Measurements from ENCODE around the gene TMPRSS13. TPM values are rescaled to one million over a fixed set of nuclear protein-coding genes. Genes with fewer than 3 reads are reported as not detected.

TMPRSS13 gene
- total RNA-seq, 4 donors from 2014 or later = 0.27 to 0.79 TPM; not detected in 2

GRCh38 chr11:117862019-117862725 is 67.0 kb downstream of the TMPRSS13 start:
- no peak for TF ChIP-seq EP300 (IDR thresholded peaks at IDR 0.05; ENCODE audit: low read depth)
- TF ChIP-seq POLR2A (IDR thresholded peaks at IDR 0.05) = no peak
- TF ChIP-seq POLR2AphosphoS5 (IDR thresholded peaks at IDR 0.05) = no peak
- TF ChIP-seq CTCF (IDR thresholded peaks at IDR 0.05) = no peak
- in situ Hi-C loops (cut with MboI; ENCODE audit: low pct_ligation_motif_present in 1 of 4, low pct_unique_long_range_greater_than_20kb in 1 of 4, low sequenced_read_pairs in 3 of 4) (no loop called here), intact Hi-C loops (cut with DNase I; ENCODE audit: low total_unique reads) (no loop called here)
- no peaks in the 10 kb centered on the region for H3K9me3 ChIP-seq
- no peaks in the 10 kb centered on the region for H3K27me3 ChIP-seq
- WGBS, 2 donors (ENCODE audit: low coverage in 1 of 2) = 54 to 55% methylated on average over 3 to 12 of the region's 12 CpGs
- H3K36me3 ChIP-seq = no peaks in the 10 kb centered on the region
- no peak overlapping the region for H3K4me3 ChIP-seq
- H3K4me1 ChIP-seq = peaks cover 9 to 31% (median 20%) of the 10 kb centered on the region in 4 donors
- no peak for DNase-seq
- peak overlapping the region; percentile 7 to 60 (median 53) for H3K27ac ChIP-seq

GRCh38 chr11:117861151-117862018 is 67.8 kb downstream of the TMPRSS13 start:
- 53% methylated on average over 9 to 13 of the region's 13 CpGs for WGBS, 2 donors (ENCODE audit: low coverage in 1 of 2)
- peak overlapping the region; percentile 7 to 60 (median 53) for H3K27ac ChIP-seq
- no peaks in the 10 kb centered on the region for H3K36me3 ChIP-seq
- no peak for TF ChIP-seq CTCF (IDR thresholded peaks at IDR 0.05)
- no peak for TF ChIP-seq POLR2A (IDR thresholded peaks at IDR 0.05)
- TF ChIP-seq POLR2AphosphoS5 (IDR thresholded peaks at IDR 0.05) = no peak
- TF ChIP-seq EP300 (IDR thresholded peaks at IDR 0.05; ENCODE audit: low read depth) = no peak
- in situ Hi-C loops (cut with MboI; ENCODE audit: low pct_ligation_motif_present in 1 of 4, low pct_unique_long_range_greater_than_20kb in 1 of 4, low sequenced_read_pairs in 3 of 4) = no loop called here
- DNase-seq = no peak
- no peak overlapping the region for H3K4me3 ChIP-seq
- intact Hi-C loops (cut with DNase I; ENCODE audit: low total_unique reads) = no loop called here
- no peaks in the 10 kb centered on the region for H3K27me3 ChIP-seq
- peaks cover 9 to 31% (median 18%) of the 10 kb centered on the region in 4 donors for H3K4me1 ChIP-seq
- no peaks in the 10 kb centered on the region for H3K9me3 ChIP-seq

- H3K4me1 ChIP-seq = peaks cover 9 to 31% (median 16%) of the 10 kb centered on the region in 4 donors
- H3K36me3 ChIP-seq = no peaks in the 10 kb centered on the region
- 80% methylated on average over 6 of the region's 6 CpGs; no CpG with 5 or more reads in 1 of the 2 donors for WGBS, 2 donors (ENCODE audit: low coverage in 1 of 2)
- H3K9me3 ChIP-seq = no peaks in the 10 kb centered on the region
- no peak overlapping the region for H3K4me3 ChIP-seq
- no peaks in the 10 kb centered on the region for H3K27me3 ChIP-seq
- H3K27ac ChIP-seq = no peak overlapping the region
- intact Hi-C loops (cut with DNase I; ENCODE audit: low total_unique reads) (no loop called here), in situ Hi-C loops (cut with MboI; ENCODE audit: low pct_ligation_motif_present in 1 of 4, low pct_unique_long_range_greater_than_20kb in 1 of 4, low sequenced_read_pairs in 3 of 4) (no loop called here)
- no peak for DNase-seq
- no peak for TF ChIP-seq EP300 (IDR thresholded peaks at IDR 0.05; ENCODE audit: low read depth)
- TF ChIP-seq POLR2A (IDR thresholded peaks at IDR 0.05) = no peak
- no peak for TF ChIP-seq POLR2AphosphoS5 (IDR thresholded peaks at IDR 0.05)
- TF ChIP-seq CTCF (IDR thresholded peaks at IDR 0.05) = no peak
These were observed 69.1 kb downstream of the TMPRSS13 start for GRCh38 chr11:117860139-117860538.

GRCh38 chr11:117859488-117860112 is 69.6 kb downstream of the TMPRSS13 start:
- Histone ChIP-seq H3K27ac (no peak overlapping the region), H3K9me3 (no peaks in the 10 kb centered on the region), H3K27me3 (no peaks in the 10 kb centered on the region), H3K36me3 (no peaks in the 10 kb centered on the region), H3K4me3 (no peak overlapping the region), H3K4me1 (peaks cover 9 to 31% (median 16%) of the 10 kb centered on the region in 4 donors)
- TF ChIP-seq EP300 (IDR thresholded peaks at IDR 0.05; ENCODE audit: low read depth) = no peak
- TF ChIP-seq CTCF (IDR thresholded peaks at IDR 0.05) = no peak
- no peak for TF ChIP-seq POLR2AphosphoS5 (IDR thresholded peaks at IDR 0.05)
- no peak for TF ChIP-seq POLR2A (IDR thresholded peaks at IDR 0.05)
- in situ Hi-C loops (cut with MboI; ENCODE audit: low pct_ligation_motif_present in 1 of 4, low pct_unique_long_range_greater_than_20kb in 1 of 4, low sequenced_read_pairs in 3 of 4) (loop anchor here in 1 of 4 donors (10.0 kb wide), 1 partner anchor 195 kb away; no protein-coding TSS in a partner anchor), intact Hi-C loops (cut with DNase I; ENCODE audit: low total_unique reads) (loop anchor here (5.0 kb wide), 1 partner anchor 602 kb away; no protein-coding TSS in a partner anchor)
- no peak for DNase-seq
- WGBS, 2 donors (ENCODE audit: low coverage in 1 of 2) = 80 to 93% methylated on average over 4 to 9 of the region's 9 CpGs

All from transverse colon (tissue), 4 donors.